B cell (primary cell): Measurements from ENCODE around the gene KCNJ14. TPM values are rescaled to one million over a fixed set of nuclear protein-coding genes. Genes with fewer than 3 reads are reported as not detected.

Source experiments
- ATAC-seq: fragments of 200-7000 bp; cut with Tn5 transposase; one replicate; pipeline ENCODE4 v1.10.0; 2021; ENCODE audit warnings: low read depth, mild to moderate bottlenecking, moderate number of reproducible peaks, moderate library complexity
- CTCF ChIA-PET: fragments of 350-600 bp; sonication (Branson Sonifier 250); formaldehyde crosslinking; loops from one replicate; lab custom pipeline; 2021; ENCODE audit warnings: antibody characterized with exemption, inconsistent platforms; lab: Charles Lee
- POLR2A ChIA-PET: fragments of 350-600 bp; sonication (Branson Sonifier 250); formaldehyde crosslinking; loops from one replicate; lab custom pipeline; 2021; ENCODE audit warnings: antibody characterized with exemption; lab: Charles Lee
- DNase-seq: peaks from one replicate; pipeline ENCODE4 v3.0.0; 2013
- H2AFZ ChIP-seq: 2 replicates; pipeline ENCODE4 v1.6.1; 2012; ENCODE audit warnings: mild to moderate bottlenecking, low read depth, low read length; ENCODE audit not compliant: insufficient read depth, poor library complexity, severe bottlenecking
- H3K27ac ChIP-seq, 2 donors: 1 replicate in 1 of 2; 2 replicates in 1 of 2; pipeline ENCODE4 v1.5.1; 2012 to 2013; ENCODE audit warnings: low read length in 2 of 2, mild to moderate bottlenecking in 2 of 2, moderate library complexity in 1 of 2
- H3K27me3 ChIP-seq, 4 experiments: fragments of 200-600 bp in 1 of 4; sonication (generic) in 1 of 4; replicated peaks in 1 of 4; 1 replicate in 2 of 4; 2 replicates in 2 of 4; pipeline versions ENCODE4 v1.6.1 to v1.7.0; 2013 to 2016; ENCODE audit warnings: low read length in 3 of 4, mild to moderate bottlenecking in 2 of 4, mixed read lengths in 1 of 4, moderate library complexity in 1 of 4; ENCODE audit not compliant: insufficient read depth in 4 of 4, control insufficient read depth in 3 of 4; ENCODE audit errors: control extremely low read depth in 1 of 4
- H3K36me3 ChIP-seq, 2 experiments: replicated peaks in 1 of 2; 1 replicate in 1 of 2; 2 replicates in 1 of 2; pipeline versions ENCODE4 v1.6.1 to v1.7.1; 2013; ENCODE audit warnings: low read length in 1 of 2; ENCODE audit not compliant: insufficient read depth in 2 of 2, control insufficient read depth in 1 of 2; ENCODE audit errors: control extremely low read depth in 1 of 2, extremely low read depth in 1 of 2
- H3K4me1 ChIP-seq, 2 donors: fragments of 200-600 bp in 1 of 2; sonication (generic) in 1 of 2; 1 replicate in 1 of 2; 2 replicates in 1 of 2; pipeline versions ENCODE4 v1.5.1 to v1.6.1; 2013 to 2017; ENCODE audit warnings: low read length in 2 of 2; ENCODE audit not compliant: control insufficient read depth in 2 of 2, insufficient read depth in 2 of 2
- H3K4me2 ChIP-seq: replicated peaks from 2 replicates; pipeline ENCODE3; 2012; ENCODE audit warnings: mild to moderate bottlenecking, low read depth, low read length; ENCODE audit not compliant: poor library complexity, severe bottlenecking
- H3K4me3 ChIP-seq, 5 experiments: fragments of 200-600 bp in 1 of 5; sonication (generic) in 1 of 5; 1 replicate in 3 of 5; 2 replicates in 2 of 5; pipeline versions ENCODE4 v1.5.1 to v1.7.0; 2011 to 2016; ENCODE audit warnings: low read length in 4 of 5, mild to moderate bottlenecking in 4 of 5, low read depth in 2 of 5, control low read depth in 1 of 5, moderate library complexity in 1 of 5; ENCODE audit not compliant: insufficient read depth in 1 of 5; ENCODE audit errors: control extremely low read depth in 1 of 5, extremely low read depth in 1 of 5
- H3K79me2 ChIP-seq: fragments of 200-600 bp; sonication (generic); one replicate; pipeline ENCODE4 v1.6.0; 2016; ENCODE audit warnings: low read length; ENCODE audit not compliant: control insufficient read depth, insufficient read depth
- H3K9ac ChIP-seq: fragments of 200-600 bp; sonication (generic); 2 replicates; pipeline ENCODE4 v1.6.1; 2017; ENCODE audit warnings: mild to moderate bottlenecking, low read length, moderate library complexity
- H3K9me3 ChIP-seq, 3 donors: one replicate each; pipeline versions ENCODE4 v1.6.1 to v1.7.1; 2013; ENCODE audit warnings: low read length in 2 of 3; ENCODE audit not compliant: control insufficient read depth in 2 of 3, insufficient read depth in 1 of 3; ENCODE audit errors: control extremely low read depth in 1 of 3
- H4K20me1 ChIP-seq: 2 replicates; pipeline ENCODE4 v1.6.0; 2012; ENCODE audit warnings: mild to moderate bottlenecking, low read length; ENCODE audit not compliant: insufficient read depth, control insufficient read depth, poor library complexity, severe bottlenecking
- H3K27ac Mint-ChIP-seq: one replicate; pipeline ENCODE4 v1.8.0; 2021; ENCODE audit warnings: mixed read lengths
- H3K27me3 Mint-ChIP-seq: one replicate; pipeline ENCODE4 v1.8.0; 2021; ENCODE audit warnings: mixed read lengths
- H3K4me1 Mint-ChIP-seq: one replicate; pipeline ENCODE4 v1.8.0; 2021; ENCODE audit warnings: mixed read lengths
- H3K4me3 Mint-ChIP-seq: one replicate; pipeline ENCODE4 v1.8.0; 2021; ENCODE audit warnings: mixed read lengths
- H3K9me3 Mint-ChIP-seq: one replicate; pipeline ENCODE4 v1.8.0; 2022; ENCODE audit warnings: mixed read lengths; ENCODE audit not compliant: insufficient read depth
- EZH2 ChIP-seq: IDR thresholded peaks from 2 replicates; pipeline ENCODE4 v1.6.1; 2012; ENCODE audit warnings: borderline replicate concordance, low read depth, mild to moderate bottlenecking, moderate library complexity, low read length; ENCODE audit not compliant: insufficient read depth, poor library complexity, severe bottlenecking
- WGBS: methylation state at CpG from one replicate; pipeline ENCODE4 v1.1.5; 2013; ENCODE audit warnings: missing lambda C conversion rate; ENCODE audit not compliant: insufficient coverage; 5-methylcytosine and 5-hydroxymethylcytosine counted together
- intact Hi-C: fragments of 100-400 bp; cut with micrococcal nuclease; formaldehyde crosslinking; loops from one replicate; pipeline ENCODE4 v1.10.0; 2022
- polyA plus RNA-seq: library from polyadenylated mRNA; depleted of rRNA; stranded (reverse); fragments of >200 nt; gene quantifications from 2 replicates; pipeline ENCODE4 v1.2.3, GENCODE V29; 2012
- total RNA-seq, 2 donors: library from RNA; stranded (reverse); fragments of 120-200 nt in 1 of 2; gene quantifications; 1 replicate in 1 of 2; 2 replicates in 1 of 2; pipeline versions ENCODE4 v1.2.3 to v1.2.4, GENCODE V29; 2013 to 2022
- TF ChIP-seq, protein P1 (sequence below): fragments of 200-600 bp; IDR thresholded peaks from one replicate; pipeline ENCODE4 v1.8.0; 2022; ENCODE audit warnings: antibody characterized with exemption, mild to moderate bottlenecking

Gene KCNJ14
- total and polyA plus RNA-seq, 2 donors (not counting 1 experiment from before 2014, with no cell fraction given) = 1.5 to 2.3 TPM

DNA sequence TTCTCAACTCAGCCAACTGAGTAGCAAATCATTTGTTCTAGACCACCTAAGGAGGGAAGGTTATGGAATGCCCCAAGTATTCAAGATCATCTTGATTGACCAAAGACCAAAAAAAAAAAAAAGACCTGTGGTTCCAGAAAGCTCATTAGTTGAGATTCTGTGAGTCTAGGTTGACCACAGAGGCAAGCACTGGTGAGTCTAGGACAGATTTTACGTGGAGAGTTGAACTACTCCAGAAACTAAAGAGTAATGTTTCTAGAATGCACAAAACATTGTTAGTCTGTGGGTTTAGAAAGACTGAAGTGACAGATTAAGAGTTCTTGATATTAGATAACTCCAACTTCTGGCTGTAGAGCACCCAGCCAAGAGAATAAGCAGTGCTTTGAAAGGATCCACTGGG lies 9.8 kb downstream of the KCNJ14 start:
- no peak for ATAC-seq
- POLR2A ChIA-PET = no interaction called here
- Mint-ChIP-seq H3K9me3 (no peaks in the 10 kb centered on the region), H3K27ac (no peak overlapping the region), H3K4me1 (peaks cover 10% of the 10 kb centered on the region), H3K4me3 (no peak overlapping the region), H3K27me3 (no peaks in the 10 kb centered on the region)
- no peaks in the 10 kb centered on the region for H3K9me3 ChIP-seq
- no peak for DNase-seq
- peaks cover 8% of the 10 kb centered on the region for H3K79me2 ChIP-seq
- H3K4me3 ChIP-seq = no peak overlapping the region
- 60% methylated on average over 1 of the region's 1 CpG for WGBS
- peaks cover 6% of the 10 kb centered on the region for H4K20me1 ChIP-seq
- H2AFZ ChIP-seq = no peak overlapping the region
- TF ChIP-seq, protein P1, sequence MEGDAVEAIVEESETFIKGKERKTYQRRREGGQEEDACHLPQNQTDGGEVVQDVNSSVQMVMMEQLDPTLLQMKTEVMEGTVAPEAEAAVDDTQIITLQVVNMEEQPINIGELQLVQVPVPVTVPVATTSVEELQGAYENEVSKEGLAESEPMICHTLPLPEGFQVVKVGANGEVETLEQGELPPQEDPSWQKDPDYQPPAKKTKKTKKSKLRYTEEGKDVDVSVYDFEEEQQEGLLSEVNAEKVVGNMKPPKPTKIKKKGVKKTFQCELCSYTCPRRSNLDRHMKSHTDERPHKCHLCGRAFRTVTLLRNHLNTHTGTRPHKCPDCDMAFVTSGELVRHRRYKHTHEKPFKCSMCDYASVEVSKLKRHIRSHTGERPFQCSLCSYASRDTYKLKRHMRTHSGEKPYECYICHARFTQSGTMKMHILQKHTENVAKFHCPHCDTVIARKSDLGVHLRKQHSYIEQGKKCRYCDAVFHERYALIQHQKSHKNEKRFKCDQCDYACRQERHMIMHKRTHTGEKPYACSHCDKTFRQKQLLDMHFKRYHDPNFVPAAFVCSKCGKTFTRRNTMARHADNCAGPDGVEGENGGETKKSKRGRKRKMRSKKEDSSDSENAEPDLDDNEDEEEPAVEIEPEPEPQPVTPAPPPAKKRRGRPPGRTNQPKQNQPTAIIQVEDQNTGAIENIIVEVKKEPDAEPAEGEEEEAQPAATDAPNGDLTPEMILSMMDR = no peak
- TF ChIP-seq EZH2 = no peak
- no peak overlapping the region for H3K27ac ChIP-seq
- peaks cover 0 to under 1% of the 10 kb centered on the region in 2 experiments for H3K36me3 ChIP-seq
- CTCF ChIA-PET = no interaction called here
- H3K4me1 ChIP-seq = peaks cover 10 to 12% of the 10 kb centered on the region in 2 donors
- H3K27me3 ChIP-seq = peaks cover 0 to 3% (median 0%) of the 10 kb centered on the region in 4 experiments
- no peak overlapping the region for H3K4me2 ChIP-seq
- intact Hi-C loops = no loop called here
- no peak overlapping the region for H3K9ac ChIP-seq

DNA sequence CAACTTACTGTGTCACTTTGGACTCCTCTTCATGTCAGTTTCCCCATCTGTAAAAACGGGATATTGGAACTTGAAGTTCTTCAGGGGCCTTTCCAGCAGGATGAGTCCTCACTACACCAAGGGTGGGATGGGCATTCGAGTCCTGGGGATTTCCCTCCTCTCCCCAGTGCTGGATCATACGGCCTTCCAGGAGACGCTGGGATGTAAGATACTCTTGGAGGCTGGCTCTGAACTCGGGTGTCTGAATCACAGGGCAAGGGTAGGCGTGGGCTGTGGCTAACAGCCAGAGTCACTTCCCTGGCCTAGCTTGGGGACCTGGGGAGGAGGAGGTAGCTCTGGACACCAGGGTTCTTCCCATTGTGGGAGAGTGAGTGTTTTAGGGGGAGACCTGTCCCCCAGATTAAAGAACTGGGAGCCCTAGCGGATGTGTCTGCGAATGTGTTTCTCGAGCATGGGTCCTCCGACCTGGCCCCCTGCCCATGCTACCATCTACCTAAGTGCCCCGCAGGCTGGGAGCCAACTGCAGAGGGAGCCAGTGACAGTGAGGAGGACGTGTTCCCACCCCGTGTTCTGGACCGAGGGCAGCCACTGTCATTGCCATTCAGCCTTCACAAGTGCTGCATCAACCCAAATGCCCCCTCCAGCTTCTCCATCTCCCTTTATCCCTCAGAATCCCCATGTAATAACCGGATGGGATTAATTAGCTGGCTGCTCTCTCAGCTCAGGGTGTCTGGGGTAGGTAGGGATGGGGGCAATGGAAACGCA lies 11.4 kb downstream of the KCNJ14 start:
- Histone ChIP-seq H3K27me3 (peaks cover 0 to 3% (median 0%) of the 10 kb centered on the region in 4 experiments), H3K9ac (no peak overlapping the region), H4K20me1 (peaks cover 9% of the 10 kb centered on the region), H3K4me1 (peaks cover 11 to 15% of the 10 kb centered on the region in 2 donors), H3K36me3 (peaks cover 0 to 14% of the 10 kb centered on the region in 2 experiments), H3K4me2 (no peak overlapping the region), H3K9me3 (no peaks in the 10 kb centered on the region), H2AFZ (no peak overlapping the region), H3K27ac (no peak overlapping the region), H3K79me2 (peaks cover 11% of the 10 kb centered on the region), H3K4me3 (no peak overlapping the region)
- POLR2A ChIA-PET = no interaction called here
- ATAC-seq (no peak), DNase-seq (no peak)
- WGBS = 96% methylated on average over 9 of the region's 16 CpGs
- Mint-ChIP-seq H3K27ac (no peak overlapping the region), H3K27me3 (no peaks in the 10 kb centered on the region), H3K9me3 (no peaks in the 10 kb centered on the region), H3K4me3 (no peak overlapping the region), H3K4me1 (peaks cover 17% of the 10 kb centered on the region)
- intact Hi-C loops = no loop called here
- CTCF ChIA-PET = interaction anchor here (1.0 to 1.9 kb wide), 5 partner anchors 18 to 117 kb away, joined by 3 to 5 read pairs (median 3); partner anchors contain the start of gene GRWD1
- TF ChIP-seq EZH2 = no peak
- TF ChIP-seq, protein P1 = no peak
